Loucy (cell line): ENCODE measurements around the gene GRHL1.
"Not testable (repeated sequence)": the region's sequence is repeated elsewhere in the genome, so short reads cannot be mapped to it uniquely, and the experiment has no call there.

ENCODE experiments used
- H2AFZ ChIP-seq: fragments of 200-600 bp; sonication (generic); 2 replicates; pipeline ENCODE4 v1.6.0; 2016; ENCODE audit warnings: antibody characterized with exemption, mild to moderate bottlenecking, low read length, moderate library complexity
- H3F3A ChIP-seq: fragments of 200-600 bp; 2 replicates; pipeline ENCODE4 v1.6.0; 2016; ENCODE audit warnings: antibody characterized with exemption, low read depth, mild to moderate bottlenecking
- H3K27me3 ChIP-seq: fragments of 200-600 bp; sonication (generic); 2 replicates; pipeline ENCODE4 v1.6.1; 2014; ENCODE audit warnings: low read length, mild to moderate bottlenecking; ENCODE audit not compliant: insufficient read depth, poor library complexity, severe bottlenecking
- H3K36me3 ChIP-seq: fragments of 200-600 bp; sonication (generic); 2 replicates; pipeline ENCODE4 v1.6.1; 2016; ENCODE audit warnings: low read length; ENCODE audit not compliant: insufficient read depth
- H3K4me1 ChIP-seq: fragments of 200-600 bp; sonication (generic); 2 replicates; pipeline ENCODE4 v1.5.1; 2014; ENCODE audit warnings: low read length, mild to moderate bottlenecking; ENCODE audit not compliant: insufficient read depth, poor library complexity, severe bottlenecking
- H3K4me2 ChIP-seq: fragments of 200-600 bp; sonication (generic); 2 replicates; pipeline ENCODE4 v1.6.0; 2014; ENCODE audit warnings: antibody characterized with exemption, low read length, low read depth, mild to moderate bottlenecking; ENCODE audit not compliant: poor library complexity, severe bottlenecking
- H3K4me3 ChIP-seq: fragments of 200-600 bp; sonication (generic); 2 replicates; pipeline ENCODE4 v1.5.1; 2014; ENCODE audit warnings: low read length, mild to moderate bottlenecking, mixed read lengths; ENCODE audit not compliant: poor library complexity, severe bottlenecking
- H3K79me2 ChIP-seq: fragments of 200-600 bp; sonication (generic); 2 replicates; pipeline ENCODE4 v1.6.1; 2014; ENCODE audit warnings: low read length; ENCODE audit not compliant: insufficient read depth
- H3K9ac ChIP-seq: fragments of 200-600 bp; sonication (generic); 2 replicates; pipeline ENCODE4 v1.6.0; 2014; ENCODE audit warnings: mild to moderate bottlenecking, low read depth, low read length, moderate library complexity; ENCODE audit not compliant: poor library complexity, severe bottlenecking
- H3K9me2 ChIP-seq: fragments of 200-600 bp; sonication (generic); replicated peaks from 2 replicates; pipeline ENCODE4 v1.6.1; 2016; ENCODE audit warnings: low read depth, low read length, mixed read lengths
- H3K9me3 ChIP-seq: fragments of 200-600 bp; sonication (generic); 2 replicates; pipeline ENCODE4 v1.6.1; 2014; ENCODE audit warnings: mild to moderate bottlenecking, antibody characterized with exemption, low read length, low read depth; ENCODE audit not compliant: insufficient read depth
- H4K20me1 ChIP-seq: fragments of 200-600 bp; sonication (generic); 2 replicates; pipeline ENCODE4 v1.6.0; 2014; ENCODE audit warnings: antibody characterized with exemption, low read length, mild to moderate bottlenecking; ENCODE audit not compliant: insufficient read depth, poor library complexity, severe bottlenecking
- EZH2phosphoT487 ChIP-seq: fragments of 200-600 bp; IDR thresholded peaks from 2 replicates; pipeline ENCODE4 v1.6.1; 2018; ENCODE audit warnings: antibody characterized with exemption, mild to moderate bottlenecking, moderate library complexity, borderline replicate concordance
- TF ChIP-seq, protein P1 (sequence below): fragments of 200-600 bp; sonication (generic); conservative IDR thresholded peaks from 2 replicates; pipeline ENCODE4 v1.5.1; 2014; ENCODE audit warnings: mild to moderate bottlenecking, antibody characterized with exemption, low read length

The GRHL1 gene

DNA sequence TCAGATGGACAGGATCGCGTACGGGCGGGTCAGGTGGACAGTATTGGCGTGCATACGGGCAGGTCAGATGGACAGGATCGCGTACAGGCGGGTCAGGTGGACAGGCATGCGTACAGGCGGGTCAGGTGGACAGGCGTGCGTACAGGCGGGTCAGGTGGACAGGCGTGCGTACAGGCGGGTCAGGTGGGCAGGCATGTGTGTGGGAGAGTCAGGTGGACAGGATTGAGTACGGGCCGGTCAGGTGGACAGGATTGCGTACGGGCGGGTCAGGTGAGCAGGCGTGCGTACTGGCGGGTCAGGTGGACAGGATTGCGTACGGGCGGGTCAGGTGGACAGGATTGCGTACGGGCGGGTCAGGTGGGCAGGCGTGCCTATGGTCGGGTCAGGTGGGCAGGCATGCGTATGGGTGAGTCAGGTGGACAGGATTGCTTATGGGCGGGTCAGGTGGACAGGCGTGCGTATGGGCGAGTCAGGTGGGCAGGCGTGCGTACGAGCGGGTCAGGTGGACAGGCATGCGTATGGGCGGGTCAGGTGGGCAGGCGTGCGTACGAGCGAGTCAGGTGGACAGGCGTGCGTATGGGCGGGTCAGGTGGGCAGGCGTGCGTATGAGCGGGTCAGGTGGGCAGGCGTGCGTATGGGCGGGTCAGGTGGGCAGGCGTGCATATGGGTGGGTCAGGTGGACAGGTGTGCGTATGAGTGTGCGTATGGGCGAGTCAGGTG is 60.3 kb downstream of the GRHL1 start:
- H3K4me3 ChIP-seq, H2AFZ ChIP-seq, H3F3A ChIP-seq, H3K9me2 ChIP-seq, H3K36me3 ChIP-seq, H3K4me2 ChIP-seq, H3K4me1 ChIP-seq, H3K9ac ChIP-seq, H3K27me3 ChIP-seq, H4K20me1 ChIP-seq, H3K9me3 ChIP-seq, H3K79me2 ChIP-seq: not testable (repeated sequence)

DNA sequence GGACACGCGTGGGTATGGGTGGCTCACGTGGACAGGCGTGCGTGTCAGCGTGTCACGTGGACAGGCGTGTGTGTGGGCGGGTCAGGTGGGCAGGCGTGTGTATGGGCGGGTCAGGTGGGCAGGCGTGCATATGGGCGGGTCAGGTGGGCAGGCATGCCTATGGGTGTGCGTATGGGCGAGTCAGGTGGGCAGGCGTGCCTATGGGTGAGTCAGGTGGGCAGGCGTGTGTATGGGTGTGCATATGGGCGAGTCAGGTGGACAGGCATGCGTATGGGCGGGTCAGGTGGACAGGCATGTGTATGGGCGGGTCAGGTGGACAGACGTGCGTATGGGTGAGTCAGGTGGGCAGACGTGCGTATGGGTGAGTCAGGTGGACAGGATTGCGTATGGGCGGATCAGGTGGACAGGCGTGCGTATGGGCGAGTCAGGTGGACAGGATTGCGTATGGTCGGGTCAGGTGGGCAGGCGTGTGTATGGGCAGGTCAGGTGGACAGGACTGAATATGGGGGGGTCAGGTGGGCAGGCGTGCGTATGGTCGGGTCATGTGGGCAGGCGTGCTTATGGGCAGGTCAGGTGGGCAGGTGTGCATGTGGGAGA is 61.0 kb downstream of the GRHL1 start:
- not testable (repeated sequence) for H3K9me2 ChIP-seq, H3K9ac ChIP-seq, H3F3A ChIP-seq, H3K4me1 ChIP-seq, H4K20me1 ChIP-seq, H3K27me3 ChIP-seq, H3K79me2 ChIP-seq, H3K4me2 ChIP-seq, H3K9me3 ChIP-seq, H2AFZ ChIP-seq, H3K4me3 ChIP-seq, H3K36me3 ChIP-seq

DNA sequence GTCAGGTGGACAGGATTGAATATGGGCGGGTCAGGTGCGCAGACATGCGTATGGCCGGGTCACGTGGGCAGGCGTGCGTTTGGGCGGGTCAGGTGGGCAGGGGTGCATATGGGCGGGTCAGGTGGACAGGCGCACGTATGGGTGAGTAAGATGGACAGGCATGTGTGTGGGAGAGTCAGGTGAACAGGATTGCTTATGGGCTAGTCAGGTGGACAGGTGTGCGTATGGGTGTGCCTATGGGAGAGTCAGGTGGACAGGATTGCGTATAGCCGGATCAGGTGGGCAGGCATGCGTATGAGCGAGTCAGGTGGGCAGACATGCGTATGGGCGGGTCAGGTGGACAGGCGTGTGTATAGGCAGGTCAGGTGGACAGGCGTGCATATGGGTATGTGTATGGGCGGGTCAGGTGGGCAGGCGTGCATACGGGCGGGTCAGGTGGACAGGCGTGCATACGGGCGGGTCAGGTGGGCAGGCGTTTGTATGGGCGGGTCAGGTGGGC is 61.5 kb downstream of the GRHL1 start:
- H3K36me3 ChIP-seq, result no peaks in the 10 kb centered on the region
- TF ChIP-seq EZH2phosphoT487, result no peak
- TF ChIP-seq, protein P1, sequence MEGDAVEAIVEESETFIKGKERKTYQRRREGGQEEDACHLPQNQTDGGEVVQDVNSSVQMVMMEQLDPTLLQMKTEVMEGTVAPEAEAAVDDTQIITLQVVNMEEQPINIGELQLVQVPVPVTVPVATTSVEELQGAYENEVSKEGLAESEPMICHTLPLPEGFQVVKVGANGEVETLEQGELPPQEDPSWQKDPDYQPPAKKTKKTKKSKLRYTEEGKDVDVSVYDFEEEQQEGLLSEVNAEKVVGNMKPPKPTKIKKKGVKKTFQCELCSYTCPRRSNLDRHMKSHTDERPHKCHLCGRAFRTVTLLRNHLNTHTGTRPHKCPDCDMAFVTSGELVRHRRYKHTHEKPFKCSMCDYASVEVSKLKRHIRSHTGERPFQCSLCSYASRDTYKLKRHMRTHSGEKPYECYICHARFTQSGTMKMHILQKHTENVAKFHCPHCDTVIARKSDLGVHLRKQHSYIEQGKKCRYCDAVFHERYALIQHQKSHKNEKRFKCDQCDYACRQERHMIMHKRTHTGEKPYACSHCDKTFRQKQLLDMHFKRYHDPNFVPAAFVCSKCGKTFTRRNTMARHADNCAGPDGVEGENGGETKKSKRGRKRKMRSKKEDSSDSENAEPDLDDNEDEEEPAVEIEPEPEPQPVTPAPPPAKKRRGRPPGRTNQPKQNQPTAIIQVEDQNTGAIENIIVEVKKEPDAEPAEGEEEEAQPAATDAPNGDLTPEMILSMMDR, result no peak
- H3K27me3 ChIP-seq, result no peaks in the 10 kb centered on the region
- H3K79me2 ChIP-seq, result no peaks in the 10 kb centered on the region
- no peaks in the 10 kb centered on the region for H3F3A ChIP-seq
- H4K20me1 ChIP-seq, result no peaks in the 10 kb centered on the region
- H3K9me2 ChIP-seq, result no peaks in the 10 kb centered on the region
- H3K9me3 ChIP-seq, result no peaks in the 10 kb centered on the region; the same call in 1 of the 2 replicates
- no peak overlapping the region for H2AFZ ChIP-seq
- H3K4me1 ChIP-seq, result no peaks in the 10 kb centered on the region
- no peak overlapping the region for H3K4me2 ChIP-seq
- no peak overlapping the region for H3K4me3 ChIP-seq
- no peak overlapping the region for H3K9ac ChIP-seq

DNA sequence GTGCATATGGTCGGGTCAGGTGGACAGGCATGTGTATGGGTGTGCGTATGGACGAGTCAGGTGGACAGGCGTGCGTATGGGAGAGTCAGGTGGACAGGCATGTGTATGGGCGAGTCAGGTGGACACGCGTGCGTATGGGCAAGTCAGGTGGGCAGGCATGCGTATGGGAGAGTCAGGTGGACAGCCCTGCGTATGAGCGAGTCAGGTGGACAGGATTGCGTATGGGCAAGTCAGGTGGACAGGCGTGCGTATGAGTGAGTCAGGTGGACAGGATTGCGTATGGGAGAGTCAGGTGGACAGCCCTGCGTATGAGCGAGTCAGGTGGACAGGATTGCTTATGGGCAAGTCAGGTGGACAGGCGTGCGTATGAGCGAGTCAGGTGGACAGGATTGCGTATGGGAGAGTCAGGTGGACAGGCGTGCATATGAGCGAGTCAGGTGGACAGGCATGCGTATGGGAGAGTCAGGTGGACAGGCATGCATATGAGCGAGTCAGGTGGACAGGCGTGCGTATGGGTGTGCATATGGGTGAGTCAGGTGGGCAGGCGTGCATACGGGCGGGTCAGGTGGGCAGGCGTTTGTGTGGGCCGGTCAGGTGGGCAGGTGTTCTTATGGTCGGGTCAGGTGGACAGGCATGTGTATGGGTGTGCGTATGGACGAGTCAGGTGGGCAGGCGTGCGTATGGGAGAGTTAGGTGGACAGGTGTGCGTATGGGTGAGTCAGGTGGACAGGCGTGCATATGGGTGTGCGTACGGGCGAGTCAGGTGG is 62.3 kb downstream of the GRHL1 start:
- H3K9me3 ChIP-seq, H4K20me1 ChIP-seq, H3K79me2 ChIP-seq: not testable (repeated sequence)

More for the DNA sequence above, 62.3 kb downstream of the GRHL1 start:
- H3K4me2 ChIP-seq, H3K9ac ChIP-seq, H3K36me3 ChIP-seq, H2AFZ ChIP-seq, H3F3A ChIP-seq, H3K4me1 ChIP-seq, H3K27me3 ChIP-seq, H3K4me3 ChIP-seq, H3K9me2 ChIP-seq: not testable (repeated sequence)
